HEK293 (cell line): Measurements from ENCODE around the gene KIF22.
"Not testable (repeated sequence)": the region's sequence is repeated elsewhere in the genome, so short reads cannot be mapped to it uniquely, and the experiment has no call there.

ENCODE experiments used
- CTCF ChIA-PET: fragments of 350-600 bp; formaldehyde crosslinking; extraction: SDS; loops from one replicate; lab custom pipeline; 2021; ENCODE audit warnings: antibody characterized with exemption; lab: Yijun Ruan, JAX
- POLR2A ChIA-PET: fragments of 300-600 bp; formaldehyde crosslinking; extraction: SDS; loops from one replicate; lab custom pipeline; 2020; ENCODE audit warnings: antibody characterized with exemption, inconsistent platforms; lab: Yijun Ruan, JAX
- H3K27ac ChIP-seq: fragments of 200-500 bp; sonication (Bioruptor generic); 2 replicates; pipeline ENCODE4 v1.5.1; 2014; ENCODE audit warnings: low read depth, low read length, control low read depth, inconsistent platforms; ENCODE audit errors: extremely low read depth
- H3K36me3 ChIP-seq, 2 experiments: fragments of 200-500 bp in 1 of 2; sonication (Bioruptor generic) in 1 of 2; 1 replicate in 1 of 2; 2 replicates in 1 of 2; pipeline ENCODE4 v1.5.1; 2014 to 2017; ENCODE audit warnings: inconsistent platforms in 2 of 2, low read length in 2 of 2; ENCODE audit not compliant: control insufficient read depth in 2 of 2, insufficient read depth in 1 of 2
- H3K4me1 ChIP-seq: fragments of 200-500 bp; sonication (Bioruptor generic); 2 replicates; pipeline ENCODE4 v1.5.1; 2014; ENCODE audit warnings: mild to moderate bottlenecking, low read length, inconsistent platforms; ENCODE audit not compliant: control insufficient read depth, insufficient read depth
- H3K4me3 ChIP-seq: 2 replicates; pipeline ENCODE4 v1.5.1; 2011; ENCODE audit warnings: low read depth, mild to moderate bottlenecking, control low read depth, low read length, moderate library complexity
- H3K9me3 ChIP-seq: fragments of 200-500 bp; sonication (Bioruptor generic); 2 replicates; pipeline ENCODE4 v1.5.1; 2014; ENCODE audit warnings: low read depth, low read length, inconsistent platforms; ENCODE audit not compliant: control insufficient read depth, insufficient read depth
- KLF7 ChIP-seq: fragments of 450-650 bp; formaldehyde crosslinking; IDR thresholded peaks from 2 replicates; pipeline ENCODE4 v1.5.1; 2016; ENCODE audit warnings: missing biosample characterization, missing genetic modification characterization, borderline replicate concordance
- MYNN ChIP-seq: fragments of 450-650 bp; formaldehyde crosslinking; IDR thresholded peaks from 2 replicates; pipeline ENCODE4 v1.5.1; 2016; ENCODE audit warnings: missing biosample characterization, missing genetic modification characterization, borderline replicate concordance
- RBAK ChIP-seq: fragments of 450-650 bp; formaldehyde crosslinking; IDR thresholded peaks from 2 replicates; pipeline ENCODE4 v1.5.1; 2016; ENCODE audit warnings: missing biosample characterization, missing genetic modification characterization
- ZNF121 ChIP-seq: fragments of 450-650 bp; formaldehyde crosslinking; IDR thresholded peaks from 2 replicates; pipeline ENCODE4 v1.5.1; 2016; ENCODE audit warnings: missing biosample characterization, missing genetic modification characterization
- ZNF211 ChIP-seq: fragments of 450-650 bp; formaldehyde crosslinking; IDR thresholded peaks from 2 replicates; pipeline ENCODE4 v1.5.1; 2016; ENCODE audit warnings: low read depth, missing biosample characterization, missing genetic modification characterization
- ZNF239 ChIP-seq: fragments of 450-650 bp; formaldehyde crosslinking; IDR thresholded peaks from 2 replicates; pipeline ENCODE4 v1.5.1; 2016; ENCODE audit warnings: missing biosample characterization, missing genetic modification characterization
- ZNF324 ChIP-seq: fragments of 450-650 bp; formaldehyde crosslinking; IDR thresholded peaks from 2 replicates; pipeline ENCODE4 v1.5.1; 2016; ENCODE audit warnings: missing biosample characterization, missing genetic modification characterization
- ZNF529 ChIP-seq: fragments of 450-650 bp; formaldehyde crosslinking; IDR thresholded peaks from 2 replicates; pipeline ENCODE4 v1.5.1; 2017; ENCODE audit warnings: missing genetic modification characterization, missing biosample characterization; ENCODE audit not compliant: insufficient replicate concordance
- ZNF555 ChIP-seq: fragments of 450-650 bp; formaldehyde crosslinking; conservative IDR thresholded peaks from 2 replicates; pipeline ENCODE4 v1.5.1; 2017; ENCODE audit warnings: missing biosample characterization, mild to moderate bottlenecking, missing genetic modification characterization, inconsistent platforms
- ZNF610 ChIP-seq: fragments of 450-650 bp; formaldehyde crosslinking; IDR thresholded peaks from 2 replicates; pipeline ENCODE4 v1.5.1; 2016; ENCODE audit warnings: missing biosample characterization, missing genetic modification characterization, borderline replicate concordance
- ZNF677 ChIP-seq: fragments of 450-650 bp; IDR thresholded peaks from 2 replicates; pipeline ENCODE4 v1.5.0; 2018; ENCODE audit warnings: missing biosample characterization, mild to moderate bottlenecking, missing genetic modification characterization, moderate library complexity
- ZNF776 ChIP-seq: fragments of 450-650 bp; formaldehyde crosslinking; IDR thresholded peaks from 2 replicates; pipeline ENCODE4 v1.5.0; 2017; ENCODE audit warnings: missing biosample characterization, missing genetic modification characterization, borderline replicate concordance
- TF ChIP-seq, protein P1 (sequence below): fragments of 450-650 bp; formaldehyde crosslinking; IDR thresholded peaks from 2 replicates; pipeline ENCODE4 v1.5.1; 2016; ENCODE audit warnings: missing biosample characterization, missing genetic modification characterization
- TF ChIP-seq, protein P2 (sequence below): fragments of 450-650 bp; formaldehyde crosslinking; IDR thresholded peaks from 2 replicates; pipeline ENCODE4 v1.5.1; 2016; ENCODE audit warnings: missing biosample characterization, missing genetic modification characterization
- TF ChIP-seq, protein P3 (sequence below): fragments of 450-650 bp; formaldehyde crosslinking; optimal IDR thresholded peaks from 2 replicates; pipeline ENCODE3; 2016; ENCODE audit warnings: missing biosample characterization, mild to moderate bottlenecking, missing genetic modification characterization

KIF22 gene

DNA sequence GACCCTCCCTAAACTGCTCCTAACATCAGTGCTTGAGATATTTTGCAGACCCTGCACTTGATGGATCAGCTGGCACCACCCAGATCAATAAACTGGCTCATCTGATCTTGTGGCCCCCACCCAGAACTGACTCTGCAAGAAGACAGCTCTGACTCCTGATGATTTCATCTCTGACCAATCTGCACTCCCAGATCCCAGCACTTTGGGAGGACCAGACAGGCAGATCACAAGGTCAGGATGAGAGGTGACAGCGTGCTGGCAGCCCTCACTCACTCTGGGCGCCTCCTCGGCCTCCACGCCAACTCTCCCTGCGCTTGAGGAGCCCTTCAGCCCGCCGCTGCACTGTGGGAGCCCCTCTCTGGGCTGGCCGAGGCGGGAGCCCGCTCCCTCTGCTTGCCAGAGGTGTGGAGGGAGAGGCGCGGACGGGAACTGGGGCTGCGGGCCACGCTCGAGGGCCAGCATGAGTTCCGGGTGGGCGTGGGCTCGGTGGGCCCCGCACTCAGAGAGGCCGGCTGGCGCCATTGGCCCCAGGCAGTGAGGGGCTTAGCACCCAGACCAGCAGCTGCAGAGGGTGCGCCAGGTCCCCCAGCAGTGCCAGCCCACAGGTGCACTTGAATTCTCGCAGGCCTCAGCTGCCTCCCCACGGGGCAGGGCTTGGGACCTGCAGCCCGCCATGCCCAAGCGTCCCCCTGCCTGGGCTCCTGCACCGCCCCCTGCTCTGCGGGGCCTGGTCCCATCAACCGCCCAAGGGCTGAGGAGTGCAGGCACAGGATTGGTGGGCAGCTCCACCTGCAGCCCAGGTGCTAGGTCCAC is 42.4 kb upstream of the KIF22 start (continued):
- TF ChIP-seq, protein P1, sequence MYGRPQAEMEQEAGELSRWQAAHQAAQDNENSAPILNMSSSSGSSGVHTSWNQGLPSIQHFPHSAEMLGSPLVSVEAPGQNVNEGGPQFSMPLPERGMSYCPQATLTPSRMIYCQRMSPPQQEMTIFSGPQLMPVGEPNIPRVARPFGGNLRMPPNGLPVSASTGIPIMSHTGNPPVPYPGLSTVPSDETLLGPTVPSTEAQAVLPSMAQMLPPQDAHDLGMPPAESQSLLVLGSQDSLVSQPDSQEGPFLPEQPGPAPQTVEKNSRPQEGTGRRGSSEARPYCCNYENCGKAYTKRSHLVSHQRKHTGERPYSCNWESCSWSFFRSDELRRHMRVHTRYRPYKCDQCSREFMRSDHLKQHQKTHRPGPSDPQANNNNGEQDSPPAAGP (tag by site-specific recombination): no peak
- TF ChIP-seq KLF7 (tag by site-specific recombination): no peak
- TF ChIP-seq ZNF776: no peak
- peak; percentile 12; the same call in 1 of the 2 replicates for TF ChIP-seq ZNF555 (tag by site-specific recombination)
- TF ChIP-seq RBAK (tag by site-specific recombination): peak; percentile 52; the same call in 1 of the 2 replicates
- no peak for TF ChIP-seq ZNF677 (tag by site-specific recombination)
- 0 out of 2 replicates have a peak, but pooled peaks have one; percentile 59 for TF ChIP-seq ZNF610 (tag by site-specific recombination)
- TF ChIP-seq, protein P2, sequence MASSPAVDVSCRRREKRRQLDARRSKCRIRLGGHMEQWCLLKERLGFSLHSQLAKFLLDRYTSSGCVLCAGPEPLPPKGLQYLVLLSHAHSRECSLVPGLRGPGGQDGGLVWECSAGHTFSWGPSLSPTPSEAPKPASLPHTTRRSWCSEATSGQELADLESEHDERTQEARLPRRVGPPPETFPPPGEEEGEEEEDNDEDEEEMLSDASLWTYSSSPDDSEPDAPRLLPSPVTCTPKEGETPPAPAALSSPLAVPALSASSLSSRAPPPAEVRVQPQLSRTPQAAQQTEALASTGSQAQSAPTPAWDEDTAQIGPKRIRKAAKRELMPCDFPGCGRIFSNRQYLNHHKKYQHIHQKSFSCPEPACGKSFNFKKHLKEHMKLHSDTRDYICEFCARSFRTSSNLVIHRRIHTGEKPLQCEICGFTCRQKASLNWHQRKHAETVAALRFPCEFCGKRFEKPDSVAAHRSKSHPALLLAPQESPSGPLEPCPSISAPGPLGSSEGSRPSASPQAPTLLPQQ (tag by site-specific recombination): no peak
- TF ChIP-seq ZNF211 (tag by site-specific recombination): 0 out of 2 replicates have a peak, but pooled peaks have one; percentile 35
- TF ChIP-seq, protein P3, sequence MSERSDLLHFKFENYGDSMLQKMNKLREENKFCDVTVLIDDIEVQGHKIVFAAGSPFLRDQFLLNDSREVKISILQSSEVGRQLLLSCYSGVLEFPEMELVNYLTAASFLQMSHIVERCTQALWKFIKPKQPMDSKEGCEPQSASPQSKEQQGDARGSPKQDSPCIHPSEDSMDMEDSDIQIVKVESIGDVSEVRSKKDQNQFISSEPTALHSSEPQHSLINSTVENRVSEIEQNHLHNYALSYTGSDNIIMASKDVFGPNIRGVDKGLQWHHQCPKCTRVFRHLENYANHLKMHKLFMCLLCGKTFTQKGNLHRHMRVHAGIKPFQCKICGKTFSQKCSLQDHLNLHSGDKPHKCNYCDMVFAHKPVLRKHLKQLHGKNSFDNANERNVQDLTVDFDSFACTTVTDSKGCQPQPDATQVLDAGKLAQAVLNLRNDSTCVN (tag by site-specific recombination): no peak
- peak; percentile 77 for TF ChIP-seq ZNF529 (tag by site-specific recombination)

DNA sequence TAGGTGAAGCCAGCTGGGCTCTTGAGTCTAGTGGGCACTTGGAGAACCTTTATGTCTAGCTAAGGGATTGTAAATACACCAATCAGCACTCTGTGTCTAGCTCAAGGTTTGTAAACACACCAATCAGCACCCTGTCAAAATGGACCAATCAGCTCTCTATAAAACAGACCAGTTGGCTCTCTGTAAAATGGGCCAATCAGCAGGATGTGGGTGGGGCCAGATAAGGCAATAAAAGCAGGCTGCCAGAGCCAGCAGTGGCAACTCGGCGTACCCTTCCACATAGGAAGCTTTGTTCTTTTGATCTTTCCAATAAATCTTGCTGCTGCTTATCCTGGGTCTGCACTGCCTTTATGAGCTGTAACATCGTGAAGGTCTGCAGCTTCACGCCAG is 41.8 kb upstream of the KIF22 start:
- H3K4me1 ChIP-seq, H3K36me3 ChIP-seq, H3K27ac ChIP-seq, H3K4me3 ChIP-seq, H3K9me3 ChIP-seq, POLR2A ChIA-PET: not testable (repeated sequence)
- CTCF ChIA-PET: interaction anchor here (0.8 kb wide), 1 partner anchor 257 kb away, joined by 4 read pairs; no protein-coding TSS in a partner anchor

DNA sequence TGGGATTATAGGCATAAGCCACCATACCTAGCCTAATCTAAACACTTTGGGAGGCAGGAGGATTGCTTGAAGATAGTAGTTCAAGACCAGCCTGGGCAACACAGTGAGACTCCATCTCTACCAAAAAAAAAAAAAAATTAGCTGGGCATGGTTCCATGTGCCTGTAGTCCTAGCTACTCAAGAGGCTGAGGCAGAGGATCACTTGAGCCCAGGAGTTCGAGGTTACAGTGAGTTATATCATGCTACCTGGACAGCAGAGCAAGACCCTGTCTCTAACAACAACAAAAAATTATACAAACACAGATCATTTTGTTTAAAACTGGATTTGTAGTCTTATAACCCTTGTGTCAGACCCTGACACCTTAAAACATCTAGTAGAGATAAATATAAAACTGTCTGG is 37.0 kb upstream of the KIF22 start:
- Histone ChIP-seq H3K4me1 (no peaks in the 10 kb centered on the region), H3K4me3 (no peak overlapping the region), H3K36me3 (no peaks in the 10 kb centered on the region), H3K9me3 (no peaks in the 10 kb centered on the region), H3K27ac (no peak overlapping the region)
- ChIA-PET POLR2A (interaction anchor here (0.7 to 1.7 kb wide), 2 partner anchors 36 to 268 kb away, joined by 6 read pairs; partner anchors contain the start of gene KIF22), CTCF (interaction anchor here (1.0 to 1.7 kb wide), 2 partner anchors 11 to 24 kb away, joined by 3 to 9 read pairs; no protein-coding TSS in a partner anchor)
- TF ChIP-seq ZNF121 (tag by site-specific recombination) (peak; percentile 32; the same call in 1 of the 2 replicates), ZNF324 (no peak)

DNA sequence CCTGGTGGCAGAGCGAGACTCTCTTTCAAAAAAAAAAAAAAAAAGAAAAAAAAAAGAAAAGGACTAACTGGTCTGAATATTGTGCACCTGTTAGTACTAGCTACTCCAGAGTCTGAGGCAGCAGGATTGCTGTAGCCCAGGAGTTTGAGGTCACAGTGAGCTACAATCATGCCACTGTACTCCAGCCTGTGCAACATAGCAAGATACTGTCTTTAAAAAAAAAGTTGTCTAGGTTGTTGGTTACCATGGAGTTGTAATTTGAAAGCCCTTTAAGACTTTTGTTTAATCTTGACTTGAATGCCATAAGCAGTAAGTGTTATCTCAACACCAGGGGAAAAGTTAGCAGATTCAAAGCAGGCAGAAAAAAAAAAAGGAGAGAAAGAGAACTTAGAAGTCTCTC is 33.9 kb upstream of the KIF22 start:
- ChIA-PET POLR2A (no interaction called here), CTCF (interaction anchor here (0.6 to 2.1 kb wide), 3 partner anchors 27 to 55 kb away, joined by 3 to 7 read pairs (median 4); no protein-coding TSS in a partner anchor)
- Histone ChIP-seq H3K4me1 (no peaks in the 10 kb centered on the region), H3K36me3 (no peaks in the 10 kb centered on the region), H3K4me3 (no peak overlapping the region), H3K9me3 (no peaks in the 10 kb centered on the region), H3K27ac (no peak overlapping the region)
- no peak for TF ChIP-seq ZNF239 (tag by site-specific recombination)
- TF ChIP-seq MYNN (tag by site-specific recombination): 0 out of 2 replicates have a peak, but pooled peaks have one; percentile 27

DNA sequence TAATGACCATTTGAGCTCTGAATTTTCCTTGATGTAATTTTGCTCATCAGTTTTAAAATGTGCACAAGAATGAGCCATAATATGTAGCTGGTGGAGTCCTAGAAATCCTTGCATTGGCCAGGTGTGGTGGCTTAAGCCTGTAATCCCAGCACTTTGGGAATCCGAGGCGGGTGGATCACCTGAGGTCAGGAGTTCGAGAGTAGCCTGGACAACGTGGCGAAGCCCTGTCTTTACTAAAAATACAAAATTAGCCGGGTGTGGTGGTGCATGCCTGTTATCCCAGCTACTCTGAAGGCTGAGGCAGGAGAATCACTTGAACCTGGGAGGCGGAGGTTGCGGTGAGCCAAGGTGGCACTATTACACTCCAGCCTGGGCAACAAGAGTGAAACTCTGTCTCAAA is 33.5 kb upstream of the KIF22 start:
- H3K4me3 ChIP-seq, H3K27ac ChIP-seq, H3K9me3 ChIP-seq, POLR2A ChIA-PET, H3K36me3 ChIP-seq, H3K4me1 ChIP-seq: not testable (repeated sequence)
- CTCF ChIA-PET: interaction anchor here (0.7 to 2.1 kb wide), 2 partner anchors 28 to 32 kb away, joined by 3 to 7 read pairs; no protein-coding TSS in a partner anchor
